Daoy (cell line): Measurements from ENCODE around the gene PTPN21. TPM values are rescaled to one million over a fixed set of nuclear protein-coding genes. Genes with fewer than 3 reads are reported as not detected.

Source experiments
- DNase-seq: peaks from one replicate; pipeline ENCODE4 v3.0.0-alpha.2; 2015; ENCODE audit warnings: low read depth
- total RNA-seq: library from RNA; depleted of rRNA; stranded (reverse); fragments of >200 nt; shearing (Covaris generic); gene quantifications from 2 replicates; pipeline ENCODE4 v1.2.3, GENCODE V29; 2014

The PTPN21 gene
- total RNA-seq, 1 experiment from 2014 or later, result 7.7 TPM

- DNase-seq, result no peak
These were observed 49.2 kb downstream of the PTPN21 start for GRCh38 chr14:88505621-88506020.

- DNase-seq, result no peak
These were observed 50.2 kb downstream of the PTPN21 start for GRCh38 chr14:88504602-88505001.

- no peak for DNase-seq
These were observed 50.9 kb downstream of the PTPN21 start for GRCh38 chr14:88503754-88504406.

- no peak for DNase-seq
These were observed 52.1 kb downstream of the PTPN21 start for GRCh38 chr14:88502740-88503139.

- DNase-seq, result no peak
These were observed 54.2 kb downstream of the PTPN21 start for GRCh38 chr14:88500611-88501010.

- no peak for DNase-seq
These were observed 55.6 kb downstream of the PTPN21 start for GRCh38 chr14:88499225-88499624.

GRCh38 chr14:88496414-88496813 is 58.4 kb downstream of the PTPN21 start:
- DNase-seq, result no peak

- no peak for DNase-seq
These were observed 61.2 kb downstream of the PTPN21 start for GRCh38 chr14:88493392-88494185.

GRCh38 chr14:88492272-88493089 is 62.3 kb downstream of the PTPN21 start:
- DNase-seq, result peak; percentile 60

- no peak for DNase-seq
These were observed 64.6 kb downstream of the PTPN21 start for GRCh38 chr14:88490168-88490567.

- no peak for DNase-seq
These were observed 65.9 kb downstream of the PTPN21 start for GRCh38 chr14:88488897-88489296.

- DNase-seq, result no peak
These were observed 66.7 kb downstream of the PTPN21 start for GRCh38 chr14:88488081-88488480.

GRCh38 chr14:88482524-88482923 is 72.3 kb downstream of the PTPN21 start:
- no peak for DNase-seq

GRCh38 chr14:88481794-88482193 is 73.0 kb downstream of the PTPN21 start:
- DNase-seq, result no peak

GRCh38 chr14:88481059-88481458 is 73.7 kb downstream of the PTPN21 start:
- DNase-seq, result no peak

- DNase-seq, result no peak
These were observed 75.2 kb downstream of the PTPN21 start for GRCh38 chr14:88479574-88479987.

- DNase-seq, result no peak
These were observed 75.9 kb downstream of the PTPN21 start for GRCh38 chr14:88478931-88479330.

- DNase-seq, result no peak
These were observed 77.1 kb downstream of the PTPN21 start for GRCh38 chr14:88477513-88478250.

GRCh38 chr14:88476825-88477224 is 78.0 kb downstream of the PTPN21 start:
- no peak for DNase-seq

GRCh38 chr14:88476214-88476774 is 78.5 kb downstream of the PTPN21 start:
- no peak for DNase-seq

GRCh38 chr14:88473791-88474190 is 81.0 kb downstream of the PTPN21 start:
- DNase-seq, result no peak
